ENCODE data around the gene PIP5K1B.

PIP5K1B gene

DNA sequence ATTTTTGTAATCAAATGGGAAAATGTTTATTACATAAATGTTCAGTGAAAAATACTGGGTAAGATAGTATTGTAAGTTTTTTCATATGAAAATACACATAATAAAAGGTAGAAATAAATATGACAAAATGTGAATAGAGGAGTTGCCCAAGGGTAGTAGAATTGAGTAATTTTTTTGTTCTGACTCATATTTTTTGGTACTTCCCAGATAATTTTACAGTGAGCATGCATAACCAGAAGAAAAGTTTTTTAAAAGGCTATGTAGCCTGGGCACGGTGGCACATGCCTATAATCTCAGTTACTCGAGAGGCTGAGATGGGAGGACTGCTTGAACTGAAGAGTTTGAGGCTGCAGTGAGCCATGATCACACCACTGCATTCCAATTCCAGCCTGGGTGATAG, 116.9 kb downstream of the PIP5K1B start:
- DNase-seq: no peak

DNA sequence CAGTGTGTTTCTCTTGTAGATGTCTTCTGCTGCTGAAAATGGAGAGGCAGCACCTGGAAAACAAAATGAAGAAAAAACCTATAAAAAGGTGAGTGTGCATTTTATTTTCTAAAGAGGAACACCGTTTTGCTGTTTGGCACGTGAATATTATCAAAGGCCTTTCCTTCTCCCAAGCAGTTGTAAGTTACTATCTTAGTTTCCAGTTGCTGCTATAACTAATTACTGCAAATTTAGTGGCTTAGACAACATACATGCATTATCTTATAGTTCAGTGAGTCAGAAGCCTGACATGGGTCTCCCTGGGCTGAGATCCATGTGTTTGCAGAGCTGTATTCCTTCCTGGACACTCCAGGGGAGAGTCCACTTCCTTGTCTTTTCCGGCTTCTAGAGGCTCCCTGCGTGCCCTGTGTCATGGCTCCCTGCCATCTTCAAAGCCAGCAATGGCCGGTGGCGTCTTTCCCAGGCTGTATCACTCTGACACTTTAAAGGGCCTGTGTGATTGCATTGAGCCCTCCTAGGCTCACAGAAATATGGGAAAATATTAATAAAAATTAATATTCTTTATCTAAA, 117.6 kb downstream of the PIP5K1B start:
- DNase-seq: no peak

DNA sequence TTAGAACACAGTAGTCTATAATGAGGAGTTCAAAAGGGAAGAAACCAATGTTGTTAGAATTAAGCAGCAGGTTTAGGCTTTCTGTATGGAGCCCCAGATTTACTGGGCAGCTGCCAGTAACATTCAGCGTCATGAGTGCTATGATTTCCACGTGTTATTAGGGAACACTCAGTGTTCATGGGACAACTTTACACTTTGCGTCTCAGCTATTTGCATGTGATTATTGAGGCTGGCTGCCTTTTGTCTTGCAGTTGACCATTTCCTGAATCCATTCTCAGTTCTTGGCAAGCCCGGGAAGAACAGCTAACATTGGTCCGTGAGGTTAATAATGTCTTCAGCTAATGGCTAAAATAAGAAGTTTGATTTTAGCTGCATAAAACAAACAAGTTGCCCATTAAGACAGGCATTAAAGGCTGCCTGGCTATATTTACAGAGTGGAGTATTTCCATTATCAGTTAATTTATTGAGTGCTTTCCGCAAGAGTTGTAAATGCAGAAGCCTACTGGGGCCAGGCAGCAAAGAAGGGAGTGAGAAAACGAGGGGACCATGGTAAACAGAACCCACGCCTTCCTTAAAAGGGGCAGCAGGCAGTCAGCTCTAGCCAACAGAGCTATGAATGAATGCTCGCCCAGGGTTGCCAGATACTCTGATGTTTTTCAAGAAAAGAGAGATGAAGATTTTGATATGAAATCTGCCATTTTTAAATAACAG, 120.9 kb downstream of the PIP5K1B start:
- DNase-seq: peak in 1 of 2 experiments; percentile 0

DNA sequence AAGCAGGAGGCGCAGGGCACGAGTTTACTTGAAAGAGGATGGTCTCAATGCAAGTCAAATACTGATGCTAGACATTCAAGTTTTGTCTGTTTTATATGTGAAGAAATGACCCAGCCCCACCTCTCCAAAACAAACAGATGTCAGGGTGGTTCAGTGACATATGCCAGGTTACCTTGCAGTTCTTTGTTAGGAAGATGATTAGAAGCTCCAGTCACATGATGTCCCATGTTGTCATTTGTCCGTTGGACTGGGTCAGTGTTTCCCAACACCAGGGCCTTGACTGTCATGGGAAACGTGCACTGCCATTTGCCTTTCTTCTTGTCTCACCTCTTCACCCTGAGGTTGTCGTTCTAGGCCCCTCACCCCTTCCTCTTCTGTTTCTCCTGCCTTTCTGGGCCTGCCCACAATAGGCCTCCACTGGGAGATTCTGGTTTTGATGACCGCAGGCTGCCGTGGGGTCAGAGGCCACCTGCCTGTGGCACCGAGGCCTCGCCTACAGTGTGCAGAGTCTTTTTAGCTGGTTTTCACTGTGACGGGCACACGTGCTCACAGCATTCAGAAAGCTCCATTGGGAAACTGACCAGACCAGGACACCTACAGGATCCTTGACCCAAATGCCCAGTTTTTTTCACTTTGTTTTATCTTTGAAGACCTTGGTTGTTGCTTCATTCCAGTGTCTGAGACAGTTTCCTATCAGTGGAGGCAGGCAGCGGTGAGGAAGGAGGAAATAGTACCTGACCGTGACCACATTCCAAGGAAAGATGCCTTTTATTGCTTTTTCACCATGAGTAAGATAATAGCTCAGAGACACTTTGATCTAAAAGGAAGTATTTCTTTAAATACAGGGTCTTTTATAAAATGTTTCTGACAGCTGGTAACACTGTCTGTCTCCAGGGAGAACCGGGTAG, 123.1 kb downstream of the PIP5K1B start:
- no peak for DNase-seq

DNA sequence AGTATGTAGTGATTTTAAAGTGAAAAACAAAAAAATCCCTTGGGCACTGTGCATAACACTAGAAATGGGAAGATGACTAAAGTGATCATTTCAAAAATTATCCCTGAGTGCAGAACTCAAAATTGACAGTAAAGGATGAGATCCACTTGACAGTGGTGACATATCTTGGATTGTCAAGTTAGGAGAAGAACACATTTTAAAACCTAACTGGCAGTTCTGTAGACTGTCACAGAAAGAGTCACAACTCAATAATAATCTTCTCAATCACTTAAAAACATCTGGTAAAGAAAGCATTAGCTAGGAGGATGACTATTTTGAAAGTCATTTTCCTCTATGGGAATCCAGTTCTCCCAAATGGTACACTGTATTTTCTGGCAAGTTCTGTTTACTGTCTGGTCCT, 127.1 kb downstream of the PIP5K1B start:
- no peak for DNase-seq

DNA sequence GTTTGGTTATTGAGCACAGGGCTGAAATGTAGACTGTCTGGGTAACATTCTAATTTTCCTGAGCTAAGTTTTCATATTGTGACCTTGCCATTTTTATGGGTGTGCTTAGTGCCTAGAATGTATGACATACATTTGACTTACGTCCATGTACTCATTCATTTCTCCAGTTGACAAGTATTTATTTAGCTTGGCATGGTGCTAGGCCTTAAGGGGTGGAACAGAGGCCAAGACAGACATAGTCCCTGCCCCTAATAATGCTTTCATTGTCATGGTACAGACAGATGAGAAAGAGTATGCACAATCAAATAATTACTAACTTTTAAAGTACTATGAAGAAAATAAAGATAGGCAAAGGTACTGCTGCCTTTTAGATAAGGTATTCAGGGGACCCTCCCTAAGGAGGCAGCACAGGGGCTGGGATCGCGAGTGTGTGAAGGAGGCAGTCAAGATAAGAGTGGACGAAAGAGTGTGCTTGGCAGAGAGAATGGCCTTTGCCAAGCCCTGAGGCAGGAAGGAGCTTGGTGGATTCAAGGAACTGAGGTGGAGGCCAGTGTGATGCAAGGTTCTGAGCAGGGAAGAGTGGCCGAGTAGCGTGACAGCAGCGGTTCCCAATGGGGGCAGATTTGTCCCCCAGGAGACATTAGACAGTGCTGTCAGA, 128.0 kb downstream of the PIP5K1B start:
- DNase-seq: no peak

DNA sequence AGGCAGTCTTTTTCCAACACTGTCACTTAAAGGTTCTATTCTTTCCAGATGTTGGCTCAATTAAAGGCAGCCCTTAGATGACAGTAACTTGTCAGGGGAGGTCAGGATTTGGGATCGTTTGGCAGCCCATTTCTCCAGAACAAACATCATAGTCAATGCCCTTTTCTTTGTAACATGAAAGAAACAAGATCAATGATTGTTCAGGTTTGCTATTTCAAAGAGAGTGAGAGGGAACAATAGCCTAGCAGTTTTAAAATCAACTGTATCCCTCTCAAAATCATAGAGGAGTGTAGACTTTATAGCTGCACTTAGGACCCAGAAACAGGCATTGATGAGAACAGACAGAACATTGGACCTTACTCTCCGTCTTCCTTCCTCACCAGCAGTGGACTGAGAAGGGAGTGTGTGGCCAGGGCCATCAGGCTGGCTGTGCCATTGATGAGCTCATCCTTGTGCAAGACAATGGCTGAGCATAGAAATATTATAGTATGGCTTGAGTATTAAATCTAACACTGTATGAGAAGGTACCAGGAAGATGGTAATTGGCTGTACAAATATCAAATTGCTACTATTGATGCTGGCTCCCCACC, 130.0 kb downstream of the PIP5K1B start:
- DNase-seq: no peak

DNA sequence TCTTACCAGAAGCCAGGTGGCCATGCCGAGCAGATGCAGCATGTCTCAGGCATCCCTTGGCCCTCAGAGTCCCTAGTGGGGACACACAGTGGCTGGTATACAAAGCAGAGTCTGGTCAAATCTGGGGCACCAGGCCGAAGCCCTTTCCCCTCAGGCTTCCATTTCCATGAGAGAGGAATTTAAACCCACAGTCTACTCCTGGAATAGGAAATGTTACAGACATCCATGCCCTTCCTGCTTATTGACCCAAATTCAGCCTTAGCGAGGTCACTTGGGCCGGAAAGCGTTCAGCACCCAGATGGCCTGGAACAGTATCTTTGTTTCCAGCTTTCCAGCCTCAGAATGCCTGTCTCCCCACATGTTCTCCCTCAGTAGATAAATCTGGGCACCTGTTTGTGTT, 131.7 kb downstream of the PIP5K1B start:
- DNase-seq: no peak

DNA sequence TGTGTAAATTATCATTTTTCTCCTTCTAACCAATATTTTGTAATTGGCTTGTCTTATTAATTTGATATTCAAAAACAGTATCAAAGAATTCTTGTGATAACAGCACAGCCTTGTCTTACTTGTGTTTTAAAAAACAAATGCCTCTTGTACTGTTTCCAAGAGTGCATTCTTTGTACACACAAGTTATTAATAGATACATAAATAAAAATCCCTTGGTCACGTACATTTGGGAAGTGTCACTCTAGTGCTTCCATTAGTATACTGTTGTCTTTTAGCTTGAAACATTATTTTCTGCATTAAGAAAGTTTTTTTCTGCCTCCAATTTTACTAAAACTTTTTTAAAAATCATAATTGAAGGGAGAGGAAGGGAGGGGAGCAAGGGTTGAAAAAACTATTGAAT, 133.2 kb downstream of the PIP5K1B start:
- no peak for DNase-seq

DNA sequence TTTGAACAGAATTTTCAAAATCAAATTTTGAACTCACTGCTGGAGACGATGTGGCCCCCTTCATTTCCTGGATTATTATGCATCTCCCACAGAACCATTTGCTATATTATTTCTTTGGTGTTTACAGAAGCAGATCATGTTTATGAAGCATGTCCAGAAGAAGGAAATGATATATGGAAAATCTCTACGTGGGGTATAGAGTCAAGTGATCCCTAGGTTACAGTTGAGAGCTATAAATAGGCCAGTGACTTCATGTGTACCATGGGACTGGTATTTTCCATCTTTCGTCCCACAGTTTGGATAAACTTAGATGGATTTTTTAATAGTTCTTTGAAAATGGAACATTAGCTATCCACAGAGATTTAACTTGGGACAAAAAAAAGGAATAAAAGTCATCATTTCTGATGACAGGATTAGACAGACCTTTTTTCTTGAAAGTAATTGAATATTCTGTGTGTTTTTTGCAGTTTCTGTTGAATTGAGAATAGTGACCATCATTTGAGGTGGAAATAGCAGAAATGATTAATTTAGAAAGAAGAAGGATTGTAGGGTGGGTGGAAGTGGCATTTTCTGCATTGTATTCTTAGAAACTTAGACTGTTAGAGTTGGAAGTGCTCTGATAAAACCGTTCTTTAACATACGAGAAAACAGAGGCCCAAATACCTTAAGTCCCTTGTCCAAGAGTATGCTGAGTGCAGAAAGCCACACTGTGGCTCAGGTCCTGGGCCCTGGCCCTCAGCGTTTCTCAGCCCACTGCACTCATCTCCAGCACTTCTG, 136.4 kb downstream of the PIP5K1B start:
- peak in 1 of 2 experiments; percentile 2 for DNase-seq

DNA sequence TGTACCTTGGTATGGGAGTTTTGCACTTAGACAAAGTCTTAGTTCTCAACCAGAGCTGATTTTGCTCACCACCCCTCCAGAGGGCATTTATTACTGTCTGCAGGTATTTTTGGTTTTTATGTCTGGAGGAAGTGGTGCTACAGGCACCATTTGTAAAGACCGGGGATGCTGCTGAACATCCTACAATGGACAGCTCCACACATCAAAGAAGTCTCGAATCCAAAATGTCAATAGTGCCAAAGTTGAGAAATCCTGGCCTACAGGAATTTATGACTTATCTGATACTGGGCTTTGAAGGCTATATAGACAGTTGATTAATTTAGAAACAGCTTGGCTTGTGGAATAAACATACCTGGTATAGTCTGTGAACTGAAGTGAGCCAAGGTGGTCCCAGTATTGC, 137.5 kb downstream of the PIP5K1B start:
- DNase-seq: no peak

DNA sequence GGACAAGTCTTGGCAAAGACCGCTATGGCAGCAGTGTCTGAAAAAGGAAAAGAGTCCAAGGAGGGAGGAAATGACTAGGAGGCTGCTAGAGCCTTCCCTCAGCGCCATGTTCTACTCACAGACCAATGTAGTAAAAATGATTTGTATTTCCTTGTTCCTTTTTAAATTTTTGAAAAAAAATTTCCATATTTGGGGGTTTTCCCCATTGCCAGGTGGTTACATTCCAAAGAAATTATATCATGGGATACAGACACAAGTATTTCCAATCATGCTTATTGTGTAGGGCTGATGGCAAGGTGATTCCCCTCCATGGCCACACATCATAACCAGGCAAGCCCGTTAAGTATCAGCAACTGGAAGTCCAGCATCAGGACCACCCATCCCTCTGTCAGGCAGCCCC, 138.2 kb downstream of the PIP5K1B start:
- DNase-seq: no peak

DNA sequence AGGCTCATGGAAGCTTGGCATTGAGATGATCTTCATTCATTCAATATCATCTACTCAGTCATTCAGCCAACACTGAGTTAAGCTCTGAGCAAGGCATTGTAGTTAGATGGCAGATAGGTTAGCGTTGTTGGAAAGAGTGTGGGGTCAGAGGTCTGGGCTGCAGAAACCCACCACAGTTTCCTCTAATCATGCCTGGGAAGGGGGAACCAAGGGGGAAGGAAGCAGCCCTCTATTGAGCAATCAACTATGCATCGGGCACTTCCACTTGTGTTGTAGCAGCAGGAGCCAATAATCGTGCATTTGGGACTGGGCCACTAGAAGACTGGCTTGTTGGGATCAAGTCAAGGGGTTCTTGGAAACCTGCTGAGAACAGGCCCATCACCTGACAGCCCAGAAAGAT, 139.1 kb downstream of the PIP5K1B start:
- no peak for DNase-seq

DNA sequence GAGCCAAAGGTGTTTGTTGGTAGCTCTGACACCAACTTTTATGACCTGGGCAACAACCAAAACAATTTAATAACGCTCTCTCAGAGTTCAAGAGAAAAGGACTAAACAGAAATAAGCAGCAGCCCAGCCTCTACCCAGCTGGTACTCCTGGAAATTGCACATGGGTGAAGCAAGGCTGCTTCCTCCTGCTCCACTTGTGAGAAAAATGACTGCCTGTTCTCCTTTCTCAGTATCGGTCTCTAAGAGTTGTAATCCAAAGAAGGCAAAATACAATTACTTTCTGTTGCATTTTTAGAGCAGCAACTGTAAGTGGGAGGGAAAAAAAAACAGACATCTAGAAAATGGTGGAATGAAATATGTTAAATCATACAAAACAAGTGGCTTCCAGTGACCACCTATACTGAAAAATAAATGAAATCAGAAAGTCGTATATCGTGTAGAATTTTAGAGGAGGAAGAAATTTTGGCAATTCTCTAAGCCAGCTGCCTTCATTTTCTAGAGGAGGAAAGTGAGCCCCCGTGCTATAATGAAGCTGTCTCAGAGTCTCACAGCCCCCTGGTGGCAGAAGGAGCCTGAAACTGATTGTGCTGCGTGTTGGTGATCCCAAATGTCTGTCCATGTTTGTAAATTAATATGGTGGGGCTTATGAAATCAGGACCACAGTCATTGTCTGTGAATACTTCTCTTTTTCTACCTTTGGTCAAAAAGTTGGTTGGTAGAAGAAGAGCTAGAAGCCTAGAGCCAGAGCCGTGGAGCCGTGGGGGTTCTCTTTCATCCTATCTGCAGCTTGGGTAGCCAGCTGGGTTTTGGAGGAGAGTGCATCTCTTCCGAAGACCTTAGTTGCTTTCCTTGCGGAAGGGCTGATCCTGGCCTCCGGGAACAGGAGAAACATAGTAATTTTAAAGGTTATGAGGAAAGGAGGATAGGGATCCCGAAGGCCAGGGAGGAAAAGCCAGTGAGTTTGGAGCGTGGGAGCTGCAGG, 139.9 kb downstream of the PIP5K1B start:
- peak in 1 of 2 experiments; percentile 33 for DNase-seq

DNA sequence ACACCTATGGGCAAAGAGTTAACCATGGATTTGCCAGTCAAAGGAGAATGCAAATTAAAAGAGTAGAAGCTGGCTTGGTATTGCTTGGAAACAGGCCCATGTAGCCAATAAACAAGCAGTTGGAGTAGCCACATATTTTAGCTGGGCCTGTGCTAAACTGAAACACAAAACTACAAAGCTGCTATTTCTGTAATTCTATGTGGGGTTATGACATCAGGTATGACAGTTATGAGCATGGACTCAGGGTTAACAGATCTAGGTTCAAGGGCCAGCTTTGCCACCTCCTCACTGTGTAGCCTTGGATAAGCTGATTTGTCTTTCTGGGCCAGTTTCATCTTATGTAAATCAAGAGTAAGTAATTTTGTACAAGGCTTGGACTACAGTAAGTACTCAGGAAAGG, 142.7 kb downstream of the PIP5K1B start:
- peak; percentile 77 to 82 for DNase-seq

DNA sequence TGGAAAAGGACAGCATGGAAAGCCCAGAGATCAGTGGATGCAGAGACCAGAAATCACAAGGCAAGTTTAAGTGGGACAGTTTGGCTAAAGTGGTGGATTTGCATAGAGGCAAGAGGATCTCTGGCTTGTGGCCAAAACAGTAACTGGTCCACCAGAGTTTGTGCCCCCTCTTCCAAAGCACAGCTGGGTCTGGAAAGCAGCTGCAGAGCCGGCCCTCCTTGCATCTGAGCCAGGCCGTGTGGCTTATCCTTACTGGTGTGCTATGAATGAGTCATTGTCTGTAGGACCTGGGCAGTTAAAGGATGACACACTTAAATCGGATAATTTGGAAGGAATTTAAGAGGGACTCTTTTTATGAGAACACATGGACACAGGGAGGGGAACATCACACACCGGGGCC, 146.6 kb downstream of the PIP5K1B start:
- DNase-seq: peak in 1 of 2 experiments; percentile 22

DNA sequence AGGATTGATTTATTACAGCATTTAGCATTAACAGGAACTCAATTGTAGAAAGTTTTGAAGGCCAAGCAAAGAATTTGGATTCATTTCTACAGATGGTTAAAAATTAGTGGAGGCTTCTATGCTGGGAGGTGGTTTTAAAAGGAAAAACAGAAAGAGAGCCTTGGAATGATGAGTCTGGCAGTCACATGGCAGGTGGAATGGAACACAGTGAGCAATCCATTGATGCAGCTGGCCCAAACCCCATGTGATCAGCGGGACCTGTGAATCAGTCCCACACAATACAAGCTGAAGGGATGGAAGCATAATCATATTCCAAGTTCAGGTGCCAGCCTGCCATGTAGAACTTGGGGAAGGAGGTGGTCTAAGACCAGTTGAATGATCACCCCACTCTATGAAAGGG, 147.9 kb downstream of the PIP5K1B start:
- no peak for DNase-seq

DNA sequence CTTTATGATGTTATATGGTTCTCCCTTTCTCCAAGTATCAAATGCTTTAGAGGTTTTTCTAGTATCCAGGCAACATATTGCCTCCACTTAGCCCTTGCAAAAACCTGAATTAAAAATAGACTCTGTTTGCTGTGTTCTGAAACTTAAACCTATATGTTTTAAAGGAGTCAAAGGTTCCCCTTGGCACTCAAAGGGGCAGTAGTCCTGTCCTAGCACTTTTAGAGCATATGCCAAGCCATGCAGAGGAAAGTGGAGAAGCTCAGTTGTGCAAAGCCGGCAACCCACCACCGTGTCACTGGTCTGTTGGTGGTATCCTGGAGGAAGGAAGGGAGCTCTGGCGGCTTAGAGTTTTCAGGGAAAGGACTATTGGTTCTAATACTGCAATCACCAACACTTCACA, 154.3 kb downstream of the PIP5K1B start:
- DNase-seq: no peak

DNA sequence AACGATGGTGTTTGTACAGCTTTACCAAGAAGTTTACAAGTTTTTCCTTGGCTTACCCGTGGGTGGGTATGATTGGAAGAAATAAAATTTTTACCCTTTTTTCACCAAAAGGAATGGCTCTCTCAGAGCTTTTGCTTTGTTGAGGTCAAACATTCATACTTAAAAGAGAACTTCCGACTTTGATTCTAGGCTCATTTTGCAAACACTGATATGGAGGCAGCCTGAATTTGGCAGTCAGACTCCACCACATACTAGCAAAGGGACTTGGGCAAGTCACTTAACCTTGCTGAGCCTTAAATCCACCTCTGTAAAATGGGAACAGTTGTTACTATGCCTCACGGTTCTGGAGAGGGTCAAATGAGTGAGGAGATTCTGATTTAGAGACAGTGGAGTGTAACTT, 155.4 kb downstream of the PIP5K1B start:
- no peak for DNase-seq

DNA sequence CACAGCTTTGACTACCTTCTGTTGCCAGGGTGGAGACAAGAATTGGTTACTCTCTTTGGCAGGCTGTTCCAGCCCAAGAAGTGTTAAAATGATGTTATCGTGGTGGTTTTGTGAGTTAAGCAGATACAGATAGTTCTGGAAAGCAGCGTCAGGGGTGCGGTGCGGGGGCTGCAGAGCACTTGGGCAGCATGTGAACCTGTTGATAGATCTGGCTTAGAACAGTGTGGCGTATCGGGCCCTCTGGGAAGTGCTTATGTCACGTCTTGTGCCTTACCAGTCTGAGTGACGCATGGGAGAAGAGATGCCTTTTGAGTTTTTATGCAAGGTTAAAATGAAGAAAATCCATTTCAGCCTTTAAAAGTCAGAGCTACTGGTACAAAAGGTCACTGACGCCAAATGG, 156.4 kb downstream of the PIP5K1B start:
- DNase-seq: no peak

DNA sequence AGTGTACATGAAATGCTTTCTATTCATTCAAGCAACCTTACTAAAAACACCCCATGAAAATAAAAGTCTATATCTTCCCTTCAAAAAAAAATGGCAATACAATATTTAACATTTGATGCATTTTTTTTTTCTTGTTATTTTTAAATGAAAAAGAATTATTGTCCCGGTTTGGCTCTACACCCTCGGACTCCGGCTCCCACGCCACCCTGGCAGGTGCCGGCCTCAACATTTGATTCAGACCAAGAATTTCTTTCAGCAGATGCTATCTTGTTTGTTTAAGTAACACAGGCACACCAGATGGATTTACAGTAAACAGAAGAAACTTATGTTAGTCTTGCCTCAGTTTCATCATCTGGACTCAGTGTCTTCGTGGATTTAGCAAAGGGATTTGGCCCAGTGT, 162.0 kb downstream of the PIP5K1B start:
- no peak for DNase-seq

Data from NCI-H526 (cell line).